H1 (cell line): ENCODE measurements around the gene WDR90. TPM values are rescaled to one million over a fixed set of nuclear protein-coding genes. Genes with fewer than 3 reads are reported as not detected.

Experiments
- ASH2L ChIP-seq: fragments of 200-600, 300-600 bp; sonication (generic); IDR thresholded peaks from one replicate; pipeline ENCODE4 v1.7.1; 2017; ENCODE audit warnings: low read length
- CBX5 ChIP-seq: fragments of 300-800, 300-1000 bp; sonication (generic); IDR thresholded peaks from 2 replicates; pipeline ENCODE4 v1.7.1; 2016; ENCODE audit warnings: antibody characterized with exemption, low read length, low read depth
- CEBPB ChIP-seq: IDR thresholded peaks from 2 replicates; pipeline ENCODE4 v1.6.1; 2012; ENCODE audit warnings: low read depth, low read length
- CHD1 ChIP-seq: IDR thresholded peaks from 2 replicates; pipeline ENCODE4 v1.6.1; 2012; ENCODE audit warnings: low read depth, low read length, improper control_type of control experiment
- EGR1 ChIP-seq: IDR thresholded peaks from 2 replicates; pipeline ENCODE4 v1.6.1; 2011; ENCODE audit warnings: low read depth, low read length, borderline replicate concordance
- GTF2F1 ChIP-seq: IDR thresholded peaks from 2 replicates; pipeline ENCODE4 v1.6.1; 2012; ENCODE audit warnings: low read depth, low read length, improper control_type of control experiment, borderline replicate concordance
- KDM4A ChIP-seq: IDR thresholded peaks from one replicate; pipeline ENCODE4 v1.7.1; 2012; ENCODE audit warnings: low read depth, mild to moderate bottlenecking, moderate library complexity, low read length, inconsistent platforms; ENCODE audit not compliant: severe bottlenecking
- NRF1 ChIP-seq: IDR thresholded peaks from 2 replicates; pipeline ENCODE4 v1.6.1; 2011; ENCODE audit warnings: mild to moderate bottlenecking, low read depth, low read length, improper control_type of control experiment
- PHF8 ChIP-seq: fragments of 200-600 bp; sonication (generic); conservative IDR thresholded peaks from 2 replicates; pipeline ENCODE4 v1.7.1; 2012; ENCODE audit warnings: low read depth, mild to moderate bottlenecking, inconsistent platforms, low read length, moderate library complexity
- RAD21 ChIP-seq, 2 experiments: IDR thresholded peaks in 1 of 2; conservative IDR thresholded peaks in 1 of 2; 2 replicates each; pipeline ENCODE4 v1.6.1; 2011; ENCODE audit warnings: low read depth in 2 of 2, low read length in 2 of 2, improper control_type of control experiment in 1 of 2, inconsistent platforms in 1 of 2, mild to moderate bottlenecking in 1 of 2, moderate library complexity in 1 of 2
- RBBP5 ChIP-seq: IDR thresholded peaks from 2 replicates; pipeline ENCODE4 v1.7.1; 2012; ENCODE audit warnings: low read depth, mild to moderate bottlenecking, inconsistent platforms, low read length, moderate library complexity, borderline replicate concordance
- RFX5 ChIP-seq: IDR thresholded peaks from 2 replicates; pipeline ENCODE4 v1.6.1; 2011; ENCODE audit warnings: low read depth, low read length, improper control_type of control experiment, borderline replicate concordance
- SAP30 ChIP-seq: fragments of 300-600 bp; sonication (generic); IDR thresholded peaks from 2 replicates; pipeline ENCODE4 v1.7.1; 2012; ENCODE audit warnings: low read length, moderate library complexity, mild to moderate bottlenecking, inconsistent platforms; ENCODE audit not compliant: insufficient read depth, insufficient replicate concordance
- SIN3A ChIP-seq, 2 experiments: IDR thresholded peaks in 1 of 2; conservative IDR thresholded peaks in 1 of 2; 2 replicates each; pipeline ENCODE4 v1.6.1; 2011 to 2012; ENCODE audit warnings: low read length in 2 of 2, improper control_type of control experiment in 1 of 2, low read depth in 1 of 2, mild to moderate bottlenecking in 1 of 2
- polyA plus RNA-seq, 7 experiments: library from polyadenylated mRNA; depleted of rRNA in 3 of 7; stranded (reverse) in 5 of 7; unstranded in 2 of 7; fragments of >200 nt in 5 of 7; fragments of 200-250 nt in 2 of 7; gene quantifications; 1 replicate in 5 of 7; 2 replicates in 1 of 7; 4 replicates in 1 of 7; pipeline versions ENCODE4 v1.2.1 to v1.2.3, GENCODE V29; 2011 to 2013; ENCODE audit warnings: missing spikeins in 2 of 7, mixed read lengths in 2 of 7
- total RNA-seq: library from RNA; stranded (reverse); fragmentation: NEBNext Ultra II Directional; extraction: Animal tissue kit (Norgen Biotek cat#: 25700); gene quantifications from 2 replicates; pipeline ENCODE4 v1.2.1, GENCODE V29; 2021
- TF ChIP-seq, protein P1 (sequence below), 3 experiments: IDR thresholded peaks; 1 replicate in 2 of 3; 2 replicates in 1 of 3; pipeline versions ENCODE4 v1.5.1 to v1.6.1; 2011; ENCODE audit warnings: low read length in 3 of 3, mild to moderate bottlenecking in 3 of 3, inconsistent platforms in 2 of 3, low read depth in 1 of 3, moderate library complexity in 1 of 3; ENCODE audit not compliant: insufficient read depth in 1 of 3; ENCODE audit errors: control extremely low read depth in 1 of 3

WDR90 gene
- total and polyA plus RNA-seq, 2 of the 8 experiments (the other 6 are each of a cell fraction or from before 2014, with no cell fraction given) = 24.0 to 47.2 TPM

DNA sequence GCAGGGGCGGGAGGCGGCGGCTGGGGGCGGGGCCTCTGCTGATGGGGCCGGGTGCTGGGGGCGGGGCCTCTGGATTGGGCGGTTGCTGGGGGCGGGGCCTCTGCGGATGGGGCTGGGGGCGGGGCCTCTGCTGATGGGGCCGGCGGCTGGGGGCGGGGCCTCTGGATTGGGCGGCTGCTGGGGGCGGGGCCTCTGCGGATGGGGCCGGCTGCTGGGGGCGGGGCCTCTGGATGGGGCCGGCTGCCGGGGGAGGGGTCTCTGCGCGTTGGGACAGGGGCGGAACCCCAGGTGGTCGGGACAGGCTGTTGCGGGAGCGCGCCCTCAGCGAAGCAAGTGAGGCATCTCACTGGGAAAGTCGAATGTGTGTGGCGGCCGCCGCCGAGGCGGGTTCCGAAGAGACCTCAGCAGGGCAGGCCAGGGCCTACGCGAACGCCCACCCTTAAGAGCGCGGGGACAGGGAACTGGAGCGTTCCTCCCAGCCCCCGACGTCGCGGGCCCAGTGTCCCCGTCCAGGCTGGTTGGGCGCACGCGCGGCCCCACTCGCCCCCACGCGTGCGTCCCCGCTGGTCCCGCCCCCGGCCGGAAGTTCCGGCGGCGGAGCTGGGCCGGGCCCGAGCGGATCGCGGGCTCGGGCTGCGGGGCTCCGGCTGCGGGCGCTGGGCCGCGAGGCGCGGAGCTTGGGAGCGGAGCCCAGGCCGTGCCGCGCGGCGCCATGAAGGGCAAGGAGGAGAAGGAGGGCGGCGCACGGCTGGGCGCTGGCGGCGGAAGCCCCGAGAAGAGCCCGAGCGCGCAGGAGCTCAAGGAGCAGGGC is 30.9 kb downstream of the WDR90 start, which contains the start of gene STUB1 (continued):
- TF ChIP-seq ASH2L (peak; percentile 40), GTF2F1 (no peak), PHF8 (peak; percentile 67), CEBPB (no peak), CBX5 (no peak), SIN3A (conservative IDR thresholded peaks at IDR 0.05 in 1 of 2, IDR thresholded peaks at IDR 0.05 in 1 of 2; ENCODE audit: low read depth in 1 of 2, low read length in 2 of 2) (peak in 1 of 2 experiments; percentile 36; a peak in 1 of 4 replicates), NRF1 (no peak), RFX5 (no peak), RAD21 (IDR thresholded peaks at IDR 0.05 in 1 of 2, conservative IDR thresholded peaks at IDR 0.05 in 1 of 2; ENCODE audit: low read depth in 2 of 2, low read length in 2 of 2) (no peak), CHD1 (no peak), RBBP5 (peak; percentile 87; the same call in 1 of the 2 replicates), EGR1 (no peak), KDM4A (peak; percentile 51), SAP30 (no peak)
- TF ChIP-seq, protein P1, sequence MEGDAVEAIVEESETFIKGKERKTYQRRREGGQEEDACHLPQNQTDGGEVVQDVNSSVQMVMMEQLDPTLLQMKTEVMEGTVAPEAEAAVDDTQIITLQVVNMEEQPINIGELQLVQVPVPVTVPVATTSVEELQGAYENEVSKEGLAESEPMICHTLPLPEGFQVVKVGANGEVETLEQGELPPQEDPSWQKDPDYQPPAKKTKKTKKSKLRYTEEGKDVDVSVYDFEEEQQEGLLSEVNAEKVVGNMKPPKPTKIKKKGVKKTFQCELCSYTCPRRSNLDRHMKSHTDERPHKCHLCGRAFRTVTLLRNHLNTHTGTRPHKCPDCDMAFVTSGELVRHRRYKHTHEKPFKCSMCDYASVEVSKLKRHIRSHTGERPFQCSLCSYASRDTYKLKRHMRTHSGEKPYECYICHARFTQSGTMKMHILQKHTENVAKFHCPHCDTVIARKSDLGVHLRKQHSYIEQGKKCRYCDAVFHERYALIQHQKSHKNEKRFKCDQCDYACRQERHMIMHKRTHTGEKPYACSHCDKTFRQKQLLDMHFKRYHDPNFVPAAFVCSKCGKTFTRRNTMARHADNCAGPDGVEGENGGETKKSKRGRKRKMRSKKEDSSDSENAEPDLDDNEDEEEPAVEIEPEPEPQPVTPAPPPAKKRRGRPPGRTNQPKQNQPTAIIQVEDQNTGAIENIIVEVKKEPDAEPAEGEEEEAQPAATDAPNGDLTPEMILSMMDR (IDR thresholded peaks at IDR 0.05; ENCODE audit: control extremely low read depth in 1 of 3, insufficient read depth in 1 of 3, low read depth in 1 of 3, low read length in 3 of 3) = no peak
